Osteocyte (in vitro differentiated cells): ENCODE results near the gene PXT1. TPM values are rescaled to one million over a fixed set of nuclear protein-coding genes. Genes with fewer than 3 reads are reported as not detected.

Experiments
- DNase-seq: peaks from one replicate; pipeline ENCODE4 v3.0.0; 2021; ENCODE audit warnings: mixed read lengths; ENCODE audit not compliant: unreplicated experiment; ENCODE audit errors: extremely low spot score
- H3K27ac Mint-ChIP-seq: one replicate; pipeline ENCODE4 v1.8.0; 2021; ENCODE audit warnings: mild to moderate bottlenecking, mixed read lengths; ENCODE audit not compliant: unreplicated experiment
- H3K27me3 Mint-ChIP-seq: one replicate; pipeline ENCODE4 v1.8.0; 2021; ENCODE audit warnings: mixed read lengths; ENCODE audit not compliant: unreplicated experiment
- H3K36me3 Mint-ChIP-seq: one replicate; pipeline ENCODE4 v1.8.0; 2021; ENCODE audit warnings: mixed read lengths; ENCODE audit not compliant: unreplicated experiment
- H3K4me1 Mint-ChIP-seq: one replicate; pipeline ENCODE4 v1.8.0; 2021; ENCODE audit warnings: mixed read lengths; ENCODE audit not compliant: unreplicated experiment
- H3K4me3 Mint-ChIP-seq: one replicate; pipeline ENCODE4 v1.8.0; 2021; ENCODE audit warnings: mild to moderate bottlenecking, moderate library complexity, mixed read lengths; ENCODE audit not compliant: unreplicated experiment
- H3K9me3 Mint-ChIP-seq: one replicate; pipeline ENCODE4 v1.8.0; 2021; ENCODE audit warnings: mixed read lengths; ENCODE audit not compliant: unreplicated experiment
- total RNA-seq: library from RNA; stranded (reverse); gene quantifications from 2 replicates; pipeline ENCODE4 v1.2.1, GENCODE V29; 2021
- TF ChIP-seq, protein P1 (sequence below): fragments of 200-600 bp; sonication (generic); IDR thresholded peaks from 2 replicates; pipeline ENCODE4 v1.5.0; 2021; ENCODE audit warnings: antibody characterized with exemption, mild to moderate bottlenecking, moderate library complexity

PXT1 gene
- total RNA-seq, 1 donor from 2014 or later, result not detected

DNA sequence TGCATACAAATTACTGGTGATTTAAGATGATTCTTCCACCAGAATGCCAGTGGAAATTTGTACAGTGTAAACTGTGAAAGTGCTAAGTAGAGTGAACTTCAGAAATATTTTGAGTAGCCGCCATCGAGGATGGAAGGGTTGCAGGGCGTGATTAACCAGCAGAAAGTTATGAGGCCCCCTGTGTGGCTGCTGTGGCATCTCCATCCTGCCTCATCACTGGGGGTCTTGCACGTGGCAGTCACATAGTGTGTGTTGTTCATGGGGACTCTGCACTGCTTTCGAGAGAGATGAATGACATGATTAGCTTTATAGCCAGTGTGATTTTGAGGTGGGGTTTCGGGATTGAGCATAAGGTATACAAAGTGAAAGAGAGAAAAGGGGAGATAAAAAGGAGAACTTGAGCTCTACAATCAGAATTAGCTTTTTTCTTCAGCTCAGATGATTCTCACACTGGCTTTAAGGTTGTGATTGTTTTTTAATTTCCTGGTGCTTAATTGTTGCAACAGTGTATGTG is 26.6 kb upstream of the PXT1 start:
- Mint-ChIP-seq H3K27ac (peak overlapping the region; percentile 11), H3K36me3 (peaks cover 15% of the 10 kb centered on the region), H3K4me1 (peaks cover 17% of the 10 kb centered on the region), H3K27me3 (no peaks in the 10 kb centered on the region), H3K9me3 (no peaks in the 10 kb centered on the region), H3K4me3 (no peak overlapping the region)
- TF ChIP-seq, protein P1, sequence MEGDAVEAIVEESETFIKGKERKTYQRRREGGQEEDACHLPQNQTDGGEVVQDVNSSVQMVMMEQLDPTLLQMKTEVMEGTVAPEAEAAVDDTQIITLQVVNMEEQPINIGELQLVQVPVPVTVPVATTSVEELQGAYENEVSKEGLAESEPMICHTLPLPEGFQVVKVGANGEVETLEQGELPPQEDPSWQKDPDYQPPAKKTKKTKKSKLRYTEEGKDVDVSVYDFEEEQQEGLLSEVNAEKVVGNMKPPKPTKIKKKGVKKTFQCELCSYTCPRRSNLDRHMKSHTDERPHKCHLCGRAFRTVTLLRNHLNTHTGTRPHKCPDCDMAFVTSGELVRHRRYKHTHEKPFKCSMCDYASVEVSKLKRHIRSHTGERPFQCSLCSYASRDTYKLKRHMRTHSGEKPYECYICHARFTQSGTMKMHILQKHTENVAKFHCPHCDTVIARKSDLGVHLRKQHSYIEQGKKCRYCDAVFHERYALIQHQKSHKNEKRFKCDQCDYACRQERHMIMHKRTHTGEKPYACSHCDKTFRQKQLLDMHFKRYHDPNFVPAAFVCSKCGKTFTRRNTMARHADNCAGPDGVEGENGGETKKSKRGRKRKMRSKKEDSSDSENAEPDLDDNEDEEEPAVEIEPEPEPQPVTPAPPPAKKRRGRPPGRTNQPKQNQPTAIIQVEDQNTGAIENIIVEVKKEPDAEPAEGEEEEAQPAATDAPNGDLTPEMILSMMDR, result no peak
- no peak for DNase-seq

DNA sequence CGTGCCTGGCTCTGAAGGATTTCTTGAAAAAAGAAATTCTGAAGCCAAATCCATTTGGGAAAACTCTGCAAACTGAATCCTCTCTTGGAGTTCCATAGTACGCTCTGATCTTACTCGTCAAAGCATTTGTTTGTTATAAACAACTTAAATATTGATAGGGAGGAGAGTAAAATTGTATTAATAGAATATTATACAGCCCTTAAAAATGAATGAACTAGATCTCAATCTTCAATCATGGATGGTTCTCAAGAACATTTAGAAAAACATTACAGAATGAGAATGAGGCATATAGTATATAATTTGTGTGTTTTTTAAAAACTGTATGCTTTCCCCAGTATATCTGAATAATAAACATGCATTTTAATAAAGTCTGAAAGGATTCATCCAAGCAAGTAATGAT is 25.0 kb upstream of the PXT1 start:
- no peak for DNase-seq
- Mint-ChIP-seq H3K36me3 (peaks cover 14% of the 10 kb centered on the region), H3K9me3 (no peaks in the 10 kb centered on the region)

DNA sequence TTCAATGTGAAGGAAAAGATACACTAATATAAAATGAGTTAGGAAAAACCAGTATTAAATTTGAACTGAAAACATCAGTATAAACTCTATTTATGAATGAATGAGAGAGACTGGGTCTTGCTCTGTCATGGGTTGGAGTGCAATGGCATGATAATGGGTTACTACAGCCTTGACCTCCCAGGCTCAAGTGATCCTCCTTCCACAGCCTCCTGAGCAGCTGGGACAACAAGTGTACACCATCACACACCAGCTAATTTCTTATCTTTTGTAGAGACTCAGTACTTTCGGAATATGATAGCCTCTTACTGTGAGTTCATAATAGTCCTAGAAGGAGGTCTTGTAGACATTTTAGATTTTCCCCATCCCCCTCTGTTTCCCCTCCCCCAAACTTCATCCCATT is 21.6 kb upstream of the PXT1 start:
- Mint-ChIP-seq H3K4me1 (peaks cover 22% of the 10 kb centered on the region), H3K27me3 (no peaks in the 10 kb centered on the region), H3K36me3 (peaks cover 3% of the 10 kb centered on the region), H3K27ac (peak overlapping the region; percentile 31), H3K4me3 (no peak overlapping the region), H3K9me3 (no peaks in the 10 kb centered on the region)
- no peak for DNase-seq
- TF ChIP-seq, protein P1, result no peak

More for the DNA sequence above, 25.0 kb upstream of the PXT1 start:
- TF ChIP-seq, protein P1, result no peak
- Mint-ChIP-seq H3K4me3 (no peak overlapping the region), H3K4me1 (peaks cover 23% of the 10 kb centered on the region), H3K27ac (no peak overlapping the region), H3K27me3 (no peaks in the 10 kb centered on the region)

DNA sequence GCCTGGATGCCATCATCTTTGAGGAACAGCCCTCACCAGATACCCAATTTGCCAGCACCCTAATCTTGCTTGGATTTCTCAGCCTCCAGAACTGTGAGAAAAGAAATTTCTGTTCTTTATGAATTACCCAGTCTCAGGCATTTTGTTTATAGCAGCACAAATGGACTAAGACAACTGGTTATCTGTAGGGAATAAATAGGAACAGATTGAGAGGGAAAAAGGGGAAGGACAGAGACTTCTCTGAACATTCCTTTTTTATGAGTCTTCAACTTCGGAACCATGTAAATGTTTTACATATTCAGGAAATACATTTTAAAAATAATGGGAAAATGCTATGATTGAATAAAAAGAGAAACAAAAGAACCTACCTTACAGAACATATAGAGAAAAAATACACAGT is 21.0 kb upstream of the PXT1 start:
- peaks cover 19% of the 10 kb centered on the region for H3K4me1 Mint-ChIP-seq
- peak overlapping the region; percentile 31 for H3K27ac Mint-ChIP-seq
- TF ChIP-seq, protein P1, result no peak
- H3K27me3 Mint-ChIP-seq, result no peaks in the 10 kb centered on the region
- DNase-seq, result no peak
- H3K9me3 Mint-ChIP-seq, result no peaks in the 10 kb centered on the region
- peaks cover 3% of the 10 kb centered on the region for H3K36me3 Mint-ChIP-seq
- no peak overlapping the region for H3K4me3 Mint-ChIP-seq

DNA sequence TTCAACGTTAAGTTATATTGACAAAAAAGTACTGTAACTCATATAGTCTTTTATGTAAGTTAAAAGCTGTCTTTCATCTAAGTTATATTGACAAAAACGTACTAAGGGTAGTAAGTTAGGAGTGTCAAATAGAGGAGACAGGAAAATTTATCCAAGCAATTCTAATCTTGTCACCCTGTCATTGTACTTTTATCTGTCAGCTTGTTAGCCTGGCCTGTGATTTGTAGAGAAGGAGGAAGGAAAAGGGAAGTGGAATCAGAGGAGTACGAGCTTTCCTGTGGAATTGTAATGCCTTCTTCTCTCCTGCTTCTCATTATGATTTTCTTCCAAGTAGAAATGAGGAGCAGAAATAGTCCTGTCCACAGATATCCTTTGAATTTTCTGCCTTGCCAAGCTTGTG is 19.0 kb upstream of the PXT1 start:
- TF ChIP-seq, protein P1, result no peak

More for the DNA sequence above, 19.0 kb upstream of the PXT1 start:
- no peak for DNase-seq
- H3K4me3 Mint-ChIP-seq, result no peak overlapping the region
- no peaks in the 10 kb centered on the region for H3K9me3 Mint-ChIP-seq
- H3K4me1 Mint-ChIP-seq, result peaks cover 19% of the 10 kb centered on the region
- H3K36me3 Mint-ChIP-seq, result peaks cover 8% of the 10 kb centered on the region
- H3K27me3 Mint-ChIP-seq, result no peaks in the 10 kb centered on the region
- no peak overlapping the region for H3K27ac Mint-ChIP-seq
